ENCODE results near the gene SLITRK3.
"Not testable (repeated sequence)": the region's sequence is repeated elsewhere in the genome, so short reads cannot be mapped to it uniquely, and the experiment has no call there.

Gene SLITRK3

GRCh38 chr3:165192610-165193192, 3.5 kb downstream of the SLITRK3 start:
- DNase-seq, result no peak

GRCh38 chr3:165191491-165191890, 4.7 kb downstream of the SLITRK3 start:
- DNase-seq, result no peak

- DNase-seq, result no peak
Measured at GRCh38 chr3:165188452-165188851, 7.7 kb downstream of the SLITRK3 start.

- peak; percentile 42 for DNase-seq
Measured at GRCh38 chr3:165185707-165186327, 10.4 kb downstream of the SLITRK3 start.

- no peak for DNase-seq
Measured at GRCh38 chr3:165181556-165181955, 14.6 kb downstream of the SLITRK3 start.

- no peak for DNase-seq
Measured at GRCh38 chr3:165170236-165170635, 25.9 kb downstream of the SLITRK3 start.

- no peak for DNase-seq
Measured at GRCh38 chr3:165169368-165169767, 26.8 kb downstream of the SLITRK3 start.

GRCh38 chr3:165162883-165163282, 33.3 kb downstream of the SLITRK3 start:
- no peak for DNase-seq

- no peak for DNase-seq
Measured at GRCh38 chr3:165159760-165160421, 36.3 kb downstream of the SLITRK3 start.

- DNase-seq, result no peak
Measured at GRCh38 chr3:165158011-165158410, 38.2 kb downstream of the SLITRK3 start.

GRCh38 chr3:165156757-165157420, 39.3 kb downstream of the SLITRK3 start:
- no peak for DNase-seq

GRCh38 chr3:165148876-165149441, 47.2 kb downstream of the SLITRK3 start:
- DNase-seq, result no peak

- DNase-seq, result no peak
Measured at GRCh38 chr3:165144271-165144670, 51.9 kb downstream of the SLITRK3 start.

- DNase-seq, result not testable (repeated sequence)
Measured at GRCh38 chr3:165139918-165140317, 56.3 kb downstream of the SLITRK3 start.

Data from fibroblast of skin of right biceps (primary cell).